Esophagus squamous epithelium (tissue), 4 donors: Measurements from ENCODE around the gene FHAD1.

ENCODE experiments used
- POLR2A ChIP-seq, 4 donors: fragments of 450-650 bp; IDR thresholded peaks; one replicate each; pipeline ENCODE4 v1.6.1; 2017; ENCODE audit warnings: antibody characterized with exemption in 4 of 4, mild to moderate bottlenecking in 4 of 4, moderate library complexity in 3 of 4
- TF ChIP-seq, protein P1 (sequence below), 6 experiments: fragments of 450-650 bp in 4 of 6; fragments of 200-600 bp in 2 of 6; sonication (generic) in 2 of 6; IDR thresholded peaks; one replicate each; pipeline ENCODE4 v1.5.1; 2016 to 2019; ENCODE audit warnings: antibody characterized with exemption in 6 of 6, mild to moderate bottlenecking in 4 of 6, moderate library complexity in 4 of 6

DNA sequence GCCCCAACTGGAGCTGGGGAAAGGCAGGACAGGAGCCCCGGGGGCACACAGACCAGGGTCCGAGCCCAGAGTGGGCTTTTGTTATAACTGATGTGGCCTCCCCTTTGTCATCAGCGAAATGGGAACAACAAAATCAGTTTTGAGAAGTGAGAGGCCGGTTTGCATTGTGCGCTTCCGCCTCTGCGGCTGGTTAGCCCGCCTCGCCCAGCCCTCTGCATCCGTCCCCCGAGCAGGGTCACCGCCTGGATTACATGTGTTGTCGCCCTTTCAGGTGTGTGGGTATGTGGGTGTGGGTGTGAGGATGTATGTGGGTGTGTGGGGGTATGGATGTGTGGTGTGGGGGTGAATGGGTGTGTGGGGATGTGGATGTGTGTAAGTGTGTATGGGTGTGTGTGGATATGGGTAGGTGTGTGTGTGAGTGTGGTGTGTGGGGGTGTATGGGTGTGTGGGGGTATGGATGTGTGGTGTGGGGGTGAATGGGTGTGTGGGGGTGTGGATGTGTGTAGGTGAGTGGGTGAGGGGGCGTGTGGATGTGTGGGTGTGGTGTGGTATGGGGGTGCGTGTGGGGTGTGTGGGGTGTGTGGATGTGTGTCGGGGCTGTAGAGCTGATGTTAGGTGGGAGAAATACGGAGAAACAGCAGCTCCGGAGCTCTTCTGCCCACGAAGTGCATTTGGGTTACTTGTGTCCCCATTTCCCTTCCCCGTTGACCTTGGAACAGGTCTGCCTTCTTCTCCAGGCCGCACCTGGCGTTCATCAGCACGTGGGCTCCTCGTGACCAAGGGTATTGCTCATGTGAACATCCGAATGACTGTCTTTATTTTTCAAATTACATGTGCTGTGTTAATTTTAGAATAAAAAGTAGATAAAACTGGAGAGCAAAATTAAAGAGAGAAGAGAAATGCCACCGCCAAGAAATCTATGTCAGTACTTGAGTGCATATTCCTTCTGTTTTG lies 67.6 kb downstream of the FHAD1 start:
- TF ChIP-seq, protein P1, sequence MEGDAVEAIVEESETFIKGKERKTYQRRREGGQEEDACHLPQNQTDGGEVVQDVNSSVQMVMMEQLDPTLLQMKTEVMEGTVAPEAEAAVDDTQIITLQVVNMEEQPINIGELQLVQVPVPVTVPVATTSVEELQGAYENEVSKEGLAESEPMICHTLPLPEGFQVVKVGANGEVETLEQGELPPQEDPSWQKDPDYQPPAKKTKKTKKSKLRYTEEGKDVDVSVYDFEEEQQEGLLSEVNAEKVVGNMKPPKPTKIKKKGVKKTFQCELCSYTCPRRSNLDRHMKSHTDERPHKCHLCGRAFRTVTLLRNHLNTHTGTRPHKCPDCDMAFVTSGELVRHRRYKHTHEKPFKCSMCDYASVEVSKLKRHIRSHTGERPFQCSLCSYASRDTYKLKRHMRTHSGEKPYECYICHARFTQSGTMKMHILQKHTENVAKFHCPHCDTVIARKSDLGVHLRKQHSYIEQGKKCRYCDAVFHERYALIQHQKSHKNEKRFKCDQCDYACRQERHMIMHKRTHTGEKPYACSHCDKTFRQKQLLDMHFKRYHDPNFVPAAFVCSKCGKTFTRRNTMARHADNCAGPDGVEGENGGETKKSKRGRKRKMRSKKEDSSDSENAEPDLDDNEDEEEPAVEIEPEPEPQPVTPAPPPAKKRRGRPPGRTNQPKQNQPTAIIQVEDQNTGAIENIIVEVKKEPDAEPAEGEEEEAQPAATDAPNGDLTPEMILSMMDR (IDR thresholded peaks at IDR 0.05) = no peak
- no peak for TF ChIP-seq POLR2A (IDR thresholded peaks at IDR 0.05)
